Stomach (tissue), 4 donors: Measurements from ENCODE around the gene FPR3.

ENCODE experiments used
- CTCF ChIP-seq, 7 experiments: fragments of 450-650 bp in 4 of 7; fragments of 200-600 bp in 3 of 7; sonication (generic) in 3 of 7; IDR thresholded peaks; one replicate each; pipeline ENCODE4 v1.5.1; 2016 to 2019; ENCODE audit warnings: antibody characterized with exemption in 7 of 7, control low read depth in 2 of 7, mild to moderate bottlenecking in 1 of 7
- EP300 ChIP-seq: sonication (generic); formaldehyde crosslinking; IDR thresholded peaks from one replicate; pipeline ENCODE4 v1.6.1; 2017; ENCODE audit warnings: antibody characterized with exemption

GRCh38 chr19:51797480-51797879 is 2.5 kb downstream of the FPR3 start:
- TF ChIP-seq EP300 = no peak
- no peak for TF ChIP-seq CTCF (IDR thresholded peaks at IDR 0.05)
